Inflammatory macrophage (primary cell): ENCODE results near the gene CAMTA1.
A peak's percentile ranks its signal among the peaks of the same experiment; 100 is the strongest.

Experiments
- DNase-seq, 2 donors: peaks; one replicate each; pipeline ENCODE4 v3.0.0-alpha.2; 2020 to 2022

The CAMTA1 gene

GRCh38 chr1:7510389-7510931 lies 725.2 kb downstream of the CAMTA1 start:
- DNase-seq: no peak

DNA sequence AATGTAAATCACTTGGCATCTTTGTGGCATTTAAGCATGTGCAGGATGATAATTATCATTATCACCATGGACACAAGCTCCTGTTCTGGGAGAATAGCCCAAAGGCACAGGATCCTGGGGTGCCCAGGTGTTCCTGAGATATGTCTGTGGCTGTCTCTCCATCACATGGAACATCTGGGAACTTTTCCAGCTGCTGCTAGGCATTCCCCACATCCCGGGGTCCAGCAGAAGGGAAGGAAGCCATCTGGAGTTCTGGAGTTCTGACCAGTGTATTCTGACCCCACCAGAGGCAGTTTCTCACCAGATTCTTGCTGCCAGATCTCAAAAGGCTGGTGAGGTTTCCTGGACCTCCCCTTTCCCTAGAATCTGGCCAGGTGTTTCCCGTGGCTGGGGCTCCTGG lies 726.1 kb downstream of the CAMTA1 start:
- DNase-seq: no peak

- no peak for DNase-seq
Measured at GRCh38 chr1:7513081-7513480, 727.8 kb downstream of the CAMTA1 start.

DNA sequence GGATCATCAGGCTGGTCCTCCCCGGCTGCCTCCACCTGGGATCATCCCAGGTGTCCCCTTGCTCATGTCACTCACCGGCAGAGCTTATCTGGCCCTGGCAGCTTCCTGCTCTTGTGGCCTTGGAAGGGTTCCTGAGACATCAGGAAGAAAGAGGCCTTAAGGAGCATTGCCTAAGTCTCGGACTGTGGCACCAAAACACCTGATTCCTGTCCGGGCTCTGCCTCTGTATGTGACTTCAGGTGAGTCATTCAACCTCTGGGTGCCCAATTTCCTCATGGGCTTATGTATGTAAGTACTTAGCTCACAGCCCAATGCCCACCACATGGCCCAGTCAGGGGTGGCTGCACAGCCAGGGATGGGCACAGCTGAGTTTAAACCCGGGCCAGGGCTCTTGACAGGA lies 729.9 kb downstream of the CAMTA1 start:
- no peak for DNase-seq

- DNase-seq: no peak
Measured at GRCh38 chr1:7515904-7516303, 730.6 kb downstream of the CAMTA1 start.

GRCh38 chr1:7516341-7516740 lies 731.1 kb downstream of the CAMTA1 start:
- DNase-seq: peak; percentile 50 to 69

DNA sequence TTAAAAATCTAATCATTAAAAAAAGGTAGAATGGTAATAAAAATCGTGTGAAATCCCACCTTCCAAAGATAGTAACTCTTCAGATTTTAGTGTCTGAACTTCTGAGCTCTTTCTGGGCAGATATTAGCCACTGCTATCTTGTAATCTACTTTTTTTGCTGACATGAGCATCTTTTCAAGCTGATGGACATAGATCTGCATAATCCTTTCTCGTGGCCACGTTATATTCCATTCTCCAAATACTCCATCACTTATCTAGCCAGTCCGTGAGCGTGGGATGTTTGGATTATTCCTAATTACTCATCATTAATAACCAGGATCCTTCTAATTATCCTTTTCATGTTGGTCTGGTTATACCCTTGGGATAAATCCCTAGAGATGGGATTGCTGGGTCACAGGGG lies 731.7 kb downstream of the CAMTA1 start:
- DNase-seq: no peak

DNA sequence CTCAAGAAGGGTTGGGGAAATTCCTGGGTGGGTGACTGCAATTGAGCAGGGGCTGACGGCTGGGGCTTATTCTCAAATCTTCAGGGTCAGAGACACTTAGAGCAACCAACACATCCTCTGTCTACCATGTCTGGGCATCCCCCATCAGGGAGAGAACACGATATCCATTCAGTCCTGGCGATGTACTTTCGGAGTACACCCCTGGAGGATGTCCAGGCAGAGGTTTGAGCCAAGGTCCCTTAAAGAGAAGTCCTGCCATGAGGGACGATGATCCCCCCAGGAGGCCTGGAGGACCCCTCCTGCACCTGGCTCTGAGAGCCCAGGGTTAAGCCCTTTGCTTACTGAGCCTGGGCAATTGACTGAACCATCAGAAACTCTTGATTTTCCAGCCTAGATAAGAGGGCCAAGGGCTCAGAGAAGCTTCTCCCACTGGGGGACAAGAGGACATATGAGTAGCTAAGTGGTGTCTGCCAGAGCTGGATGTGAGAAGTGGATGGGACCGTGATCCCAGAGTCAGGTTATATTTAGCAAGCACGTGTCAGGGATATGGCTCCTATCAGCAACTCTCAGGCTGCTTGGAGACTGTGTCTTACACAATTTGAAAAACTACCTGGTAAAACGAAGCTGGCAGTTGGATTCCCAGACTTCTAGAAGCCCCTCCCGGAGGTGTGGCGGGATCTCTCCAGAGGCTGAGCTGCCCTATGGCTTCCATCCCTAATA lies 732.5 kb downstream of the CAMTA1 start:
- DNase-seq: no peak

GRCh38 chr1:7518411-7518810 lies 733.2 kb downstream of the CAMTA1 start:
- no peak for DNase-seq

DNA sequence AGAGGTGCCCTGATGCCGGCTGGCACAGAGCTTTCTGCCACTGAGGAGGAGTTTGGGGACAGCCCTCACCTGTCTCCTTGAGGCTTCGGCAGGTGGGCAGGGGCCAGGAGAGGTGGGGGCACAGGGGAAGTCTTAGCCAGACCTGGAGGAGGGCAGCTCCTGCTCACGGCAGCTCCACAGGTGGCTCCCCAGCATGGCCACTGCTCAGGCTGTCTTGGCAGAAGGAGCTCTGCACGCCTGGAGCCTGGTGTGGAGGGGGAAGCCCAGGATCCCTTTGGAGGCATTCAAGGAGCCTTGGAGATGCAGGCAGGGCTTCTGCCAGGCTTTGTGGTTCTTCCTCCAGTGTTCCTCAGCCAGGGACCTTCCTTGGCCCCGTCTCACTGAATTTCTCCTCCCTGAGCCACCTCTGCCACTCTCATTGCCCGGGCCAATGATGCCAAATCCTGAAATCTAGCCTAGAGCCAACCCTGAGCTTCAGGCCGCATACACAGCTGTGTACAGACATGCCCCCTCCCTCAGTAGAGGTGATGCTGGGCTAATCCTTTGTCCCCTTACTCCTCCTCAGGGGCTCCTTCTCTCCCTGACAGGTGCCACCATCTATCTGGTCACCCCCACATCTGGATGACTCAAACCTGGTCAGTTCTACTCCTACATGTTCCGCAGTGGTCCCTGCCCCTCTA lies 734.1 kb downstream of the CAMTA1 start:
- no peak for DNase-seq

- no peak for DNase-seq
Measured at GRCh38 chr1:7519861-7520395, 734.7 kb downstream of the CAMTA1 start.

- no peak for DNase-seq
Measured at GRCh38 chr1:7520496-7520895, 735.2 kb downstream of the CAMTA1 start.

GRCh38 chr1:7524341-7525337 lies 739.4 kb downstream of the CAMTA1 start:
- no peak for DNase-seq

GRCh38 chr1:7525338-7526063 lies 740.2 kb downstream of the CAMTA1 start:
- no peak for DNase-seq

- DNase-seq: no peak
Measured at GRCh38 chr1:7526196-7526866, 741.1 kb downstream of the CAMTA1 start.

GRCh38 chr1:7526867-7527732 lies 741.8 kb downstream of the CAMTA1 start:
- no peak for DNase-seq

- DNase-seq: no peak
Measured at GRCh38 chr1:7527733-7528045, 742.4 kb downstream of the CAMTA1 start.

DNA sequence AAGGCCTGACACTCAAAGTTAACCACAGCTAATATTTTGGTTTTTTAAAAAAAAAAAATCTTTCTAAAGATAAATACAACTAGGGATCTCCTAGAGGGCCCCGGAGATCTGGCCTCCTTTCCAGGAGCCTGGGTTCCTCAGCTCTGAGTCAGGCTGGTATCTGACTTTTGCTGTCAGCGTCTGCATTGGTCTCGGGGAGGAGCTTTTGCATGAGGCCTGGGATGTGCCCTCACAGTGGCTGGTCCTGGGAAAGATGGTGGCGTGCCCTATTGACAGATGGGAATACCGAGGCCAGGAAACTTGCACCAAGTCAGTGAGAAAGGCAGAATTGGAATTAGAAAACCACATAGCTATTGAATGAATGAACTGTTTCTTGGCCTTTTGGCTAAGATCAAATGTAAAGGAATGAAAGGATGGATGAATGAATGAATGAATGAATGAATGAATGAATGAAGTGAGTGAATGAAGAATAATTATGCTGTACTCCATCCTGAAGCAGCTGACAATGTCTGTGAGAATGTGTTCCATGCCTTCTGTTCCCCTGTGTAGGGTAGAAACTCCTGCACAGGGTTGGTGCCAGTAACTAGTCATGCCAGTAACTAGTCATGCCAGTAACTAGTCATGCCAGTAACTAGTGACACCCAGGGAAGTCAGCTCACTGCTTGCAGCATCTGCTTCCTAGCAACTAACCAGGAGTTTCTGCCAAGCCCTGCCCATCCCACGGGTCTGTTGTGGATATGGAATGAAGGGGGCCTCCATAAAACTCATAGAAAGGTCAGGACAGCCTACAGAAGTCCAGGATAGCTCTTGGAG lies 743.3 kb downstream of the CAMTA1 start:
- no peak for DNase-seq

GRCh38 chr1:7529917-7530316 lies 744.7 kb downstream of the CAMTA1 start:
- no peak for DNase-seq
